Measurements from ENCODE around the gene CTSD. TPM values are rescaled to one million over a fixed set of nuclear protein-coding genes. Genes with fewer than 3 reads are reported as not detected.

CTSD gene
- total and polyA plus RNA-seq, 12 donors, result 191 to 4,168 (median 1,999) TPM

GRCh38 chr11:1736447-1736992 lies 27.2 kb downstream of the CTSD start:
- Histone ChIP-seq H3K9me3 (replicated peaks in 1 of 3) (peaks cover 0 to 9% (median 0%) of the 10 kb centered on the region in 3 donors), H3K27ac (no peak overlapping the region), H3K4me1 (replicated peaks in 1 of 2) (no peaks in the 10 kb centered on the region), H3K27me3 (no peaks in the 10 kb centered on the region), H3K4me3 (no peak overlapping the region), H3K36me3 (replicated peaks in 1 of 2) (no peaks in the 10 kb centered on the region)
- TF ChIP-seq CTCF (IDR thresholded peaks at IDR 0.05) (no peak), POLR2A (IDR thresholded peaks at IDR 0.05) (peak in 1 of 2 donors; percentile 13)
- WGBS, 4 donors, result 43 to 48% (median 45%) methylated on average over 3 of the region's 3 CpGs
- peak in 4 of 7 donors; percentile 7 to 35 (median 18) for DNase-seq
- intact Hi-C loops (cut with DNase I), result no loop called here

DNA sequence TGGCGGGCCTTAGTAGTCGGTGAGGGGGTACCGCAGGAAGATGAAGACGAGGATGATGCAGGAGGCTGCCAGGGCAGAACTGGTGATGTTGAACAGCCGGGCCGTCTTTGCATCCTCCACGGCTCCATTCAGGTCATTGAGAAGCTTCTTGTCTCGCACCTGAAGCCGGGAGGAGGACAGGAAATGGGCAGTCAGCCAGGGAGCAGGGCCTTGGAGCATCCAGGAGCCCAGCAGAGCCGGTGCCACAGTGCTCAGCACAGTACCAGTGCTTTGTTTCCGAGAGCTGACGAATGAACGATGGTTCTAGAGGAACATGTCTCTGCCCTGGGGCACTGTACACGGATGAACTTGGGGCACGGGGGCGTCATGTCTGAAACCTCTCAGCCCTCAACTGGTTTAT lies 28.5 kb downstream of the CTSD start:
- Histone ChIP-seq H3K4me3 (no peak overlapping the region), H3K9me3 (replicated peaks in 1 of 3) (peaks cover 0 to 9% (median 0%) of the 10 kb centered on the region in 3 donors), H3K36me3 (replicated peaks in 1 of 2) (no peaks in the 10 kb centered on the region), H3K4me1 (replicated peaks in 1 of 2) (no peaks in the 10 kb centered on the region), H3K27ac (no peak overlapping the region), H3K27me3 (no peaks in the 10 kb centered on the region)
- intact Hi-C loops (cut with DNase I), result no loop called here
- peak in 6 of 7 donors; percentile 18 to 65 (median 50) for DNase-seq
- 58 to 67% (median 65%) methylated on average over 13 to 16 of the region's 16 CpGs for WGBS, 4 donors
- TF ChIP-seq CTCF (IDR thresholded peaks at IDR 0.05) (no peak), POLR2A (IDR thresholded peaks at IDR 0.05) (peak in 1 of 2 donors; percentile 22)

- intact Hi-C loops (cut with DNase I), result no loop called here
- H3K9me3 ChIP-seq (replicated peaks in 1 of 3), result peaks cover 0 to 9% (median 0%) of the 10 kb centered on the region in 3 donors
- H3K4me3 ChIP-seq, result no peak overlapping the region
- TF ChIP-seq POLR2A (IDR thresholded peaks at IDR 0.05) (no peak), CTCF (IDR thresholded peaks at IDR 0.05) (no peak)
- 44 to 59% (median 57%) methylated on average over 6 to 10 of the region's 10 CpGs for WGBS, 4 donors
- peak in 5 of 7 donors; percentile 14 to 54 (median 52) for DNase-seq
- H3K4me1 ChIP-seq (replicated peaks in 1 of 2), result no peaks in the 10 kb centered on the region
- H3K36me3 ChIP-seq (replicated peaks in 1 of 2), result no peaks in the 10 kb centered on the region
- peaks cover 6% of the 10 kb centered on the region for H3K27me3 ChIP-seq
- no peak overlapping the region for H3K27ac ChIP-seq
Measured at GRCh38 chr11:1734641-1735081, 29.1 kb downstream of the CTSD start.

- peak in 5 of 7 donors; percentile 15 to 51 (median 43) for DNase-seq
- intact Hi-C loops (cut with DNase I), result no loop called here
- WGBS, 4 donors, result 60 to 77% (median 66%) methylated on average over 28 of the region's 28 CpGs
Measured at GRCh38 chr11:1733716-1734640, 29.7 kb downstream of the CTSD start.

More at GRCh38 chr11:1733716-1734640, 29.7 kb downstream of the CTSD start:
- Histone ChIP-seq H3K4me3 (no peak overlapping the region), H3K27me3 (peaks cover 10% of the 10 kb centered on the region), H3K4me1 (replicated peaks in 1 of 2) (no peaks in the 10 kb centered on the region), H3K27ac (no peak overlapping the region), H3K9me3 (replicated peaks in 1 of 3) (peaks cover 0 to 9% (median 0%) of the 10 kb centered on the region in 3 donors), H3K36me3 (replicated peaks in 1 of 2) (no peaks in the 10 kb centered on the region)
- TF ChIP-seq POLR2A (IDR thresholded peaks at IDR 0.05) (no peak), CTCF (IDR thresholded peaks at IDR 0.05) (no peak)

Measured in adrenal gland (tissue), 12 donors.